Gastrocnemius medialis (tissue), 4 donors: ENCODE measurements around the gene AGAP9.
"Not testable (repeated sequence)": the region's sequence is repeated elsewhere in the genome, so short reads cannot be mapped to it uniquely, and the experiment has no call there.

Experiments
- POLR2A ChIP-seq, 2 donors: fragments of 450-650 bp; IDR thresholded peaks; one replicate each; pipeline ENCODE4 v1.6.1; 2017; ENCODE audit warnings: antibody characterized with exemption in 2 of 2, mild to moderate bottlenecking in 2 of 2, moderate library complexity in 2 of 2
- TF ChIP-seq, protein P1 (sequence below), 5 experiments: fragments of 450-650 bp in 3 of 5; fragments of 200-600 bp in 2 of 5; sonication (generic) in 2 of 5; IDR thresholded peaks in 4 of 5; conservative IDR thresholded peaks in 1 of 5; 1 replicate in 4 of 5; 2 replicates in 1 of 5; pipeline ENCODE4 v1.5.1; 2016 to 2019; ENCODE audit warnings: antibody characterized with exemption in 5 of 5, mild to moderate bottlenecking in 3 of 5, moderate library complexity in 3 of 5

DNA sequence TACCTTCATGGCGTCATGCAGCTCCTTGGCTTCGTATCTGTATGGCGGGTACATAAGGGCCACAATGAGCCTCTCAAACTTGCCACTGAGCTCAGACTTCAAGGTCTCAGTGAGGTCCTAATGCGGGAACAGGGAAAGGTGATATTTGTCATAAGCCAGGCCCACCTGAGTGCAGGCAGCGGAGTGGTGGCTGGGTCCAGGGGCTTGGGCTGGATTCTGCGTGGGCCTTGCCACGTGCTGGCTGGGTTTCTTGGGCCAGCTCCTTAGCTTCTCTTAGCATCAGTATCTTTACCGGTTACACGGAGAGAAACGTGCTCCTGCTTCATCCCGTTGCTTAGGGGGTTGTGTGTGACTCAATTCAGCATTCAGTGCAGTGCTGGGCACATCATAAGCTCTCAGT lies 46.4 kb downstream of the AGAP9 start:
- not testable (repeated sequence) for TF ChIP-seq POLR2A (IDR thresholded peaks at IDR 0.05)
- TF ChIP-seq, protein P1, sequence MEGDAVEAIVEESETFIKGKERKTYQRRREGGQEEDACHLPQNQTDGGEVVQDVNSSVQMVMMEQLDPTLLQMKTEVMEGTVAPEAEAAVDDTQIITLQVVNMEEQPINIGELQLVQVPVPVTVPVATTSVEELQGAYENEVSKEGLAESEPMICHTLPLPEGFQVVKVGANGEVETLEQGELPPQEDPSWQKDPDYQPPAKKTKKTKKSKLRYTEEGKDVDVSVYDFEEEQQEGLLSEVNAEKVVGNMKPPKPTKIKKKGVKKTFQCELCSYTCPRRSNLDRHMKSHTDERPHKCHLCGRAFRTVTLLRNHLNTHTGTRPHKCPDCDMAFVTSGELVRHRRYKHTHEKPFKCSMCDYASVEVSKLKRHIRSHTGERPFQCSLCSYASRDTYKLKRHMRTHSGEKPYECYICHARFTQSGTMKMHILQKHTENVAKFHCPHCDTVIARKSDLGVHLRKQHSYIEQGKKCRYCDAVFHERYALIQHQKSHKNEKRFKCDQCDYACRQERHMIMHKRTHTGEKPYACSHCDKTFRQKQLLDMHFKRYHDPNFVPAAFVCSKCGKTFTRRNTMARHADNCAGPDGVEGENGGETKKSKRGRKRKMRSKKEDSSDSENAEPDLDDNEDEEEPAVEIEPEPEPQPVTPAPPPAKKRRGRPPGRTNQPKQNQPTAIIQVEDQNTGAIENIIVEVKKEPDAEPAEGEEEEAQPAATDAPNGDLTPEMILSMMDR (IDR thresholded peaks at IDR 0.05 in 4 of 5, conservative IDR thresholded peaks at IDR 0.05 in 1 of 5): not testable (repeated sequence)
